Measurements from ENCODE around the gene TRIOBP. TPM values are rescaled to one million over a fixed set of nuclear protein-coding genes. Genes with fewer than 3 reads are reported as not detected.

Gene TRIOBP
- total and polyA plus RNA-seq, 2 of the 13 experiments (the other 11 are each of a cell fraction or from before 2014, with no cell fraction given) = 6.1 to 15.4 TPM

GRCh38 chr22:37807410-37808293 lies 110.8 kb downstream of the TRIOBP start, which contains the start of gene GCAT (continued):
- TF ChIP-seq ZNF326 (CRISPR knock-in tag; IDR thresholded peaks at IDR 0.05; ENCODE audit: borderline replicate concordance) (peak; percentile 98), HBP1 (CRISPR knock-in tag; IDR thresholded peaks at IDR 0.05; ENCODE audit: low read depth) (peak; percentile 64; the same call in 1 of the 2 replicates), SAFB2 (CRISPR knock-in tag; IDR thresholded peaks at IDR 0.05; ENCODE audit: borderline replicate concordance, low read depth) (peak; percentile 95), ZNF546 (CRISPR knock-in tag; conservative IDR thresholded peaks at IDR 0.05) (peak; percentile 46; the same call in 1 of the 2 replicates), HOMEZ (CRISPR knock-in tag; IDR thresholded peaks at IDR 0.05; ENCODE audit: low read depth) (no peak), MIER2 (CRISPR knock-in tag; IDR thresholded peaks at IDR 0.05) (no peak), ZNF766 (CRISPR knock-in tag; IDR thresholded peaks at IDR 0.05; ENCODE audit: borderline replicate concordance) (no peak), PAX8 (CRISPR knock-in tag; IDR thresholded peaks at IDR 0.05; ENCODE audit: borderline replicate concordance) (no peak), TRAFD1 (CRISPR knock-in tag; IDR thresholded peaks at IDR 0.05; ENCODE audit: borderline replicate concordance) (peak; percentile 53; the same call in 1 of the 2 replicates), HINFP (CRISPR knock-in tag; IDR thresholded peaks at IDR 0.05; ENCODE audit: low read depth) (peak; percentile 95), ZNF768 (CRISPR knock-in tag; IDR thresholded peaks at IDR 0.05) (no peak; the same call in 1 of the 2 replicates), LRRFIP1 (CRISPR knock-in tag; conservative IDR thresholded peaks at IDR 0.05) (no peak), RXRB (CRISPR knock-in tag; IDR thresholded peaks at IDR 0.05; ENCODE audit: borderline replicate concordance) (peak; percentile 59; the same call in 1 of the 2 replicates), CENPT (CRISPR knock-in tag; IDR thresholded peaks at IDR 0.05; ENCODE audit: low read depth) (no peak), MXD4 (CRISPR knock-in tag; IDR thresholded peaks at IDR 0.05) (peak; percentile 88), HNRNPK (IDR thresholded peaks at IDR 0.05; ENCODE audit: low read depth, low read length, poor library complexity, severe bottlenecking) (peak; percentile 76), AKAP8 (CRISPR knock-in tag; IDR thresholded peaks at IDR 0.05) (peak; percentile 96), HES4 (CRISPR knock-in tag; IDR thresholded peaks at IDR 0.05; ENCODE audit: borderline replicate concordance) (peak; percentile 77; the same call in 1 of the 2 replicates), ZNF562 (CRISPR knock-in tag; IDR thresholded peaks at IDR 0.05; ENCODE audit: borderline replicate concordance) (no peak), NFYB (CRISPR knock-in tag; IDR thresholded peaks at IDR 0.05) (peak; percentile 87)
